HepG2 (cell line): Measurements from ENCODE around the gene NEK6. TPM values are rescaled to one million over a fixed set of nuclear protein-coding genes. Genes with fewer than 3 reads are reported as not detected.

Experiments
- ATAC-seq: fragments of 200-7000 bp; cut with Tn5 transposase; 3 replicates; pipeline ENCODE4 v1.9.1; 2020; ENCODE audit warnings: mild to moderate bottlenecking, moderate library complexity
- BruUV-seq: library from RNA; stranded (reverse); fragments of 400-500 nt; replicated peaks from 2 replicates; lab custom pipeline; 2021; lab: Mats Ljungman, UMichigan
- CTCF ChIA-PET: fragments of 300-600 bp; formaldehyde crosslinking; extraction: SDS; loops from one replicate; lab custom pipeline; 2021; ENCODE audit warnings: low total read pairs, inconsistent platforms, low intra/inter-chr PET ratio; lab: Yijun Ruan, JAX
- POLR2A ChIA-PET: fragments of 350-600 bp; sonication (Branson Sonifier 250); formaldehyde crosslinking; loops from one replicate; lab custom pipeline; 2020; ENCODE audit warnings: antibody characterized with exemption, inconsistent platforms; lab: Yijun Ruan, JAX
- DNase-seq: peaks from one replicate; pipeline ENCODE4 v3.0.0-alpha.2; 2015; ENCODE audit warnings: low spot score
- FAIRE-seq: peaks from 3 replicates; lab custom pipeline; 2011; peaks lifted over from hg19 to GRCh38; lab: Jason Lieb, UNC
- H2AFZ ChIP-seq: one replicate; pipeline ENCODE4 v1.6.1; 2011; ENCODE audit warnings: low read length, inconsistent platforms
- H3K27ac ChIP-seq: fragments of 300-600 bp; 3 replicates; pipeline ENCODE4 v1.8.0; 2011; ENCODE audit warnings: mixed run types, mild to moderate bottlenecking, mixed read lengths, low read length, inconsistent platforms; ENCODE audit not compliant: insufficient read depth; ENCODE audit errors: extremely low read length
- H3K27me3 ChIP-seq, 2 experiments: fragments of 200-600 bp in 1 of 2; 2 replicates in 1 of 2; 3 replicates in 1 of 2; pipeline versions ENCODE4 v1.6.0 to v1.8.0; 2011; ENCODE audit warnings: low read length in 2 of 2, mild to moderate bottlenecking in 2 of 2, moderate library complexity in 2 of 2, inconsistent platforms in 1 of 2; ENCODE audit not compliant: insufficient read depth in 2 of 2, control insufficient read depth in 1 of 2
- H3K36me3 ChIP-seq, 2 experiments: fragments of 200-600 bp in 1 of 2; replicated peaks in 1 of 2; 2 replicates in 1 of 2; 3 replicates in 1 of 2; pipeline versions ENCODE4 v1.5.1 to v1.8.0; 2011; ENCODE audit warnings: low read length in 2 of 2, inconsistent platforms in 1 of 2; ENCODE audit not compliant: insufficient read depth in 2 of 2, control insufficient read depth in 1 of 2
- H3K4me1 ChIP-seq: 2 replicates; pipeline ENCODE4 v1.5.1; 2012; ENCODE audit warnings: low read length, inconsistent platforms; ENCODE audit not compliant: insufficient read depth
- H3K4me2 ChIP-seq: 2 replicates; pipeline ENCODE4 v1.6.0; 2011; ENCODE audit warnings: low read depth, low read length, inconsistent platforms
- H3K4me3 ChIP-seq, 3 experiments: fragments of 200-600 bp in 1 of 3; sonication (generic), shearing (Covaris generic) in 1 of 3; replicated peaks in 1 of 3; 2 replicates each; pipeline ENCODE4 v1.5.1; 2011 to 2016; ENCODE audit warnings: low read length in 3 of 3, inconsistent platforms in 2 of 3, low read depth in 2 of 3, mild to moderate bottlenecking in 2 of 3, control low read depth in 1 of 3, mixed read lengths in 1 of 3; ENCODE audit not compliant: insufficient read depth in 1 of 3
- H3K79me2 ChIP-seq: one replicate; pipeline ENCODE4 v1.6.1; 2011; ENCODE audit warnings: low read length, inconsistent platforms; ENCODE audit not compliant: insufficient read depth
- H3K9ac ChIP-seq: 2 replicates; pipeline ENCODE4 v1.6.0; 2011; ENCODE audit warnings: mild to moderate bottlenecking, low read depth, low read length, inconsistent platforms; ENCODE audit not compliant: insufficient read depth
- H3K9me3 ChIP-seq: 2 replicates; pipeline ENCODE4 v1.5.1; 2012; ENCODE audit warnings: mild to moderate bottlenecking, low read length
- H4K20me1 ChIP-seq: 2 replicates; pipeline ENCODE4 v1.6.0; 2011; ENCODE audit warnings: inconsistent platforms, mild to moderate bottlenecking, low read length, moderate library complexity; ENCODE audit not compliant: insufficient read depth
- BCL6 ChIP-seq: IDR thresholded peaks from 2 replicates; pipeline ENCODE4 v1.6.1; 2016; ENCODE audit warnings: missing genetic modification reagents, missing compliant biosample characterization
- BRCA1 ChIP-seq: sonication (generic); formaldehyde crosslinking; IDR thresholded peaks from 2 replicates; pipeline ENCODE4 v1.4.0; 2020; ENCODE audit warnings: missing genetic modification reagents
- FOXP1 ChIP-seq, 2 experiments: fragments of 450-650 bp in 1 of 2; IDR thresholded peaks; 2 replicates each; pipeline ENCODE4 v1.6.1; 2017 to 2018; ENCODE audit warnings: antibody characterized with exemption in 1 of 2
- GATAD2A ChIP-seq: IDR thresholded peaks from 2 replicates; pipeline ENCODE4 v1.6.1; 2016
- KLF13 ChIP-seq: sonication (generic); formaldehyde crosslinking; IDR thresholded peaks from 2 replicates; pipeline ENCODE4 v1.4.0; 2020; ENCODE audit warnings: mild to moderate bottlenecking, missing genetic modification reagents
- KMT2A ChIP-seq: sonication (generic); formaldehyde crosslinking; IDR thresholded peaks from 2 replicates; pipeline ENCODE4 v1.4.0; 2020; ENCODE audit warnings: missing genetic modification reagents
- NBN ChIP-seq: fragments of 450-650 bp; conservative IDR thresholded peaks from 2 replicates; pipeline ENCODE4 v1.6.1; 2017
- NFATC3 ChIP-seq: sonication (generic); formaldehyde crosslinking; IDR thresholded peaks from 2 replicates; pipeline ENCODE4 v1.5.1; 2020; ENCODE audit warnings: mild to moderate bottlenecking, missing genetic modification reagents
- POLR2AphosphoS5 ChIP-seq: IDR thresholded peaks from 2 replicates; pipeline ENCODE4 v1.6.1; 2012; ENCODE audit warnings: low read depth, low read length
- PTBP1 ChIP-seq: fragments of 200-400 bp; formaldehyde crosslinking; IDR thresholded peaks from 2 replicates; pipeline ENCODE4 v1.6.1; 2018; ENCODE audit warnings: low read length, low read depth; ENCODE audit not compliant: poor library complexity, severe bottlenecking
- REPIN1 ChIP-seq: sonication (generic); formaldehyde crosslinking; IDR thresholded peaks from 2 replicates; pipeline ENCODE4 v1.8.0; 2022; ENCODE audit warnings: missing genetic modification reagents, low read depth, mild to moderate bottlenecking, borderline replicate concordance
- TARDBP ChIP-seq: sonication (generic); formaldehyde crosslinking; IDR thresholded peaks from 2 replicates; pipeline ENCODE4 v1.8.0; 2022; ENCODE audit warnings: mild to moderate bottlenecking, missing genetic modification reagents
- TBX3 ChIP-seq: fragments of 450-650 bp; IDR thresholded peaks from 2 replicates; pipeline ENCODE4 v1.6.1; 2017; ENCODE audit warnings: antibody characterized with exemption, mild to moderate bottlenecking, inconsistent platforms, borderline replicate concordance
- TEAD2 ChIP-seq: sonication (generic); formaldehyde crosslinking; IDR thresholded peaks from 2 replicates; pipeline ENCODE4 v1.9.0; 2021; ENCODE audit warnings: missing genetic modification reagents
- ZNF3 ChIP-seq: IDR thresholded peaks from 2 replicates; pipeline ENCODE4 v1.7.0; 2017; ENCODE audit warnings: inconsistent platforms
- ZNF660 ChIP-seq: sonication (generic); formaldehyde crosslinking; IDR thresholded peaks from 2 replicates; pipeline ENCODE4 v1.5.1; 2020; ENCODE audit warnings: mild to moderate bottlenecking, low read depth, missing genetic modification reagents, borderline replicate concordance
- WGBS: methylation state at CpG from one replicate; pipeline ENCODE4 v1.1.6; 2017; ENCODE audit warnings: low lambda C conversion rate; 5-methylcytosine and 5-hydroxymethylcytosine counted together
- in situ Hi-C: cut with HindIII; loops from 2 replicates; pipeline ENCODE4 v1.10.0; 2017; ENCODE audit warnings: low pct_unique_long_range_greater_than_20kb; ENCODE audit not compliant: extremely low pct_ligation_motif_present
- intact Hi-C: fragments of 100-400 bp; cut with micrococcal nuclease; formaldehyde crosslinking; loops from one replicate; pipeline ENCODE4 v1.10.0; 2022; ENCODE audit not compliant: unreplicated experiment
- polyA plus RNA-seq, 8 experiments: library from polyadenylated mRNA; depleted of rRNA in 3 of 8; stranded (reverse) in 7 of 8; unstranded in 1 of 8; fragments of >200 nt; fragmentation: Illumina TruSeq in 4 of 8; extraction: Trizol in 4 of 8; gene quantifications; 2 replicates each; pipeline versions ENCODE4 v1.2.1 to v1.2.3, GENCODE V29; 2011 to 2016; ENCODE audit warnings: low read depth in 4 of 8, missing spikeins in 1 of 8, mixed read lengths in 1 of 8; ENCODE audit not compliant: insufficient read depth in 1 of 8
- total RNA-seq, 5 experiments: library from RNA; depleted of rRNA; stranded (reverse); fragments of >200 nt; fragmentation: Illumina TruSeq; extraction: Trizol; gene quantifications; 2 replicates each; pipeline ENCODE4 v1.2.3, GENCODE V29; 2016; ENCODE audit warnings: low read depth in 1 of 5
- TF ChIP-seq, protein P1 (sequence below): sonication (generic); formaldehyde crosslinking; IDR thresholded peaks from 2 replicates; pipeline ENCODE4 v1.4.0; 2020; ENCODE audit warnings: mild to moderate bottlenecking, low read depth, missing genetic modification reagents
- TF ChIP-seq, protein P2 (sequence below): IDR thresholded peaks from 2 replicates; pipeline ENCODE4 v1.6.1; 2016; ENCODE audit warnings: missing genetic modification reagents, missing compliant biosample characterization
- TF ChIP-seq, protein P3 (sequence below): sonication (generic); formaldehyde crosslinking; IDR thresholded peaks from 2 replicates; pipeline ENCODE4 v1.4.0; 2020; ENCODE audit warnings: missing genetic modification reagents
- TF ChIP-seq, protein P4 (sequence below): sonication (generic); formaldehyde crosslinking; IDR thresholded peaks from 2 replicates; pipeline ENCODE4 v1.5.0; 2020; ENCODE audit warnings: missing genetic modification reagents
- TF ChIP-seq, protein P5 (sequence below): IDR thresholded peaks from 2 replicates; pipeline ENCODE4 v1.6.1; 2016; ENCODE audit warnings: missing compliant biosample characterization, missing genetic modification reagents, borderline replicate concordance
- TF ChIP-seq, protein P6 (sequence below): sonication (generic); formaldehyde crosslinking; IDR thresholded peaks from 2 replicates; pipeline ENCODE4 v1.8.0; 2022; ENCODE audit warnings: mild to moderate bottlenecking, missing genetic modification reagents, moderate library complexity

The NEK6 gene
- total and polyA plus RNA-seq, 2 of the 13 experiments (the other 11 are each of a cell fraction or from before 2014, with no cell fraction given), result 30.4 to 119 TPM

DNA sequence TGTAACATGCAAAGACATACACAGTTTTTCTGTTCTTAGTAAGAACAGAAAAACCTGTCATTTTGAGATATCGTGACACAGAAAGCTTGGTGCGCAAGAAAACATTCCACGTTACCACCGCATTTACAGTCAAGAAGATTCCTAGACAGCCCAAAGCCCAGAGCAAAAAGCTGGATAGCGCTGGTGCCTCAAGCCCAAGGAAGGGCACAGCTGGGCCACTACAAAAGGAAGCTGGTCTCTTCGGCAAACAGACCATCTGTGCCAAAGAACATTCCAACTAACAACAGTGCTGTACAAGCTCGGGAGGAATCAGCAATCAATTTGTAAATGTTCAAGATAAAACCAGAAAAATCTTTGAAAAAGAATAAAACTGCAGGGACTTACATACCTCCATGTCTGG is 126.5 kb downstream of the NEK6 start:
- Histone ChIP-seq H3K36me3 (peaks cover 10 to 34% of the 10 kb centered on the region in 2 experiments), H2AFZ (no peak overlapping the region), H3K27ac (peak overlapping the region; percentile 97), H4K20me1 (no peaks in the 10 kb centered on the region), H3K79me2 (peaks cover 73% of the 10 kb centered on the region), H3K9me3 (no peaks in the 10 kb centered on the region), H3K4me2 (0 out of 2 replicates have a peak overlapping the region, but pooled peaks have one; percentile 4), H3K4me1 (peaks cover 70% of the 10 kb centered on the region), H3K9ac (no peak overlapping the region), H3K4me3 (no peak overlapping the region), H3K27me3 (no peaks in the 10 kb centered on the region)
- FAIRE-seq, result no peak
- intact Hi-C loops (no loop called here), in situ Hi-C loops (no loop called here)
- ChIA-PET CTCF (no interaction called here), POLR2A (no interaction called here)
- 90% methylated on average over 7 of the region's 7 CpGs for WGBS
- BruUV-seq, result no TSS peak
- no peak for DNase-seq
- ATAC-seq, result no peak
- TF ChIP-seq, protein P1, sequence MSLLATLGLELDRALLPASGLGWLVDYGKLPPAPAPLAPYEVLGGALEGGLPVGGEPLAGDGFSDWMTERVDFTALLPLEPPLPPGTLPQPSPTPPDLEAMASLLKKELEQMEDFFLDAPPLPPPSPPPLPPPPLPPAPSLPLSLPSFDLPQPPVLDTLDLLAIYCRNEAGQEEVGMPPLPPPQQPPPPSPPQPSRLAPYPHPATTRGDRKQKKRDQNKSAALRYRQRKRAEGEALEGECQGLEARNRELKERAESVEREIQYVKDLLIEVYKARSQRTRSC (CRISPR knock-in tag), result no peak
- TF ChIP-seq POLR2AphosphoS5 (no peak), KLF13 (CRISPR knock-in tag) (no peak), TARDBP (CRISPR knock-in tag) (no peak), KMT2A (no peak), NFATC3 (no peak), FOXP1 (IDR thresholded peaks at IDR 0.05) (no peak), FOXP1 (CRISPR knock-in tag; IDR thresholded peaks at IDR 0.05) (no peak), TBX3 (no peak), ZNF3 (CRISPR knock-in tag) (no peak), REPIN1 (no peak), BRCA1 (CRISPR knock-in tag) (no peak), BCL6 (peak; percentile 58; the same call in 1 of the 2 replicates), ZNF660 (CRISPR knock-in tag) (no peak), TEAD2 (CRISPR knock-in tag) (no peak), PTBP1 (no peak), NBN (no peak), GATAD2A (CRISPR knock-in tag) (0 out of 2 replicates have a peak, but pooled peaks have one; percentile 15)
- TF ChIP-seq, protein P2, sequence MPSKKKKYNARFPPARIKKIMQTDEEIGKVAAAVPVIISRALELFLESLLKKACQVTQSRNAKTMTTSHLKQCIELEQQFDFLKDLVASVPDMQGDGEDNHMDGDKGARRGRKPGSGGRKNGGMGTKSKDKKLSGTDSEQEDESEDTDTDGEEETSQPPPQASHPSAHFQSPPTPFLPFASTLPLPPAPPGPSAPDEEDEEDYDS, result no peak
- TF ChIP-seq, protein P3, sequence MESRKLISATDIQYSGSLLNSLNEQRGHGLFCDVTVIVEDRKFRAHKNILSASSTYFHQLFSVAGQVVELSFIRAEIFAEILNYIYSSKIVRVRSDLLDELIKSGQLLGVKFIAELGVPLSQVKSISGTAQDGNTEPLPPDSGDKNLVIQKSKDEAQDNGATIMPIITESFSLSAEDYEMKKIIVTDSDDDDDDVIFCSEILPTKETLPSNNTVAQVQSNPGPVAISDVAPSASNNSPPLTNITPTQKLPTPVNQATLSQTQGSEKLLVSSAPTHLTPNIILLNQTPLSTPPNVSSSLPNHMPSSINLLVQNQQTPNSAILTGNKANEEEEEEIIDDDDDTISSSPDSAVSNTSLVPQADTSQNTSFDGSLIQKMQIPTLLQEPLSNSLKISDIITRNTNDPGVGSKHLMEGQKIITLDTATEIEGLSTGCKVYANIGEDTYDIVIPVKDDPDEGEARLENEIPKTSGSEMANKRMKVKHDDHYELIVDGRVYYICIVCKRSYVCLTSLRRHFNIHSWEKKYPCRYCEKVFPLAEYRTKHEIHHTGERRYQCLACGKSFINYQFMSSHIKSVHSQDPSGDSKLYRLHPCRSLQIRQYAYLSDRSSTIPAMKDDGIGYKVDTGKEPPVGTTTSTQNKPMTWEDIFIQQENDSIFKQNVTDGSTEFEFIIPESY (CRISPR knock-in tag), result peak; percentile 87
- TF ChIP-seq, protein P4, sequence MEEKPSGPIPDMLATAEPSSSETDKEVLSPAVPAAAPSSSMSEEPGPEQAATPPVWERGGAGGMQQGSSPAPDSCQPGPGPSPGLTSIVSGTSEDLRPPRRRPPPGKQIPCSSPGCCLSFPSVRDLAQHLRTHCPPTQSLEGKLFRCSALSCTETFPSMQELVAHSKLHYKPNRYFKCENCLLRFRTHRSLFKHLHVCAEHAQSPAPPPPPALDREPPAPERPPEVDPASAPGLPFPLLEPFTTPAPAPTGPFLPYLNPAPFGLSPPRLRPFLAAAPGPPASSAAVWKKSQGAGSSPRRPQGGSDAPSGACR (CRISPR knock-in tag), result no peak
- TF ChIP-seq, protein P5, sequence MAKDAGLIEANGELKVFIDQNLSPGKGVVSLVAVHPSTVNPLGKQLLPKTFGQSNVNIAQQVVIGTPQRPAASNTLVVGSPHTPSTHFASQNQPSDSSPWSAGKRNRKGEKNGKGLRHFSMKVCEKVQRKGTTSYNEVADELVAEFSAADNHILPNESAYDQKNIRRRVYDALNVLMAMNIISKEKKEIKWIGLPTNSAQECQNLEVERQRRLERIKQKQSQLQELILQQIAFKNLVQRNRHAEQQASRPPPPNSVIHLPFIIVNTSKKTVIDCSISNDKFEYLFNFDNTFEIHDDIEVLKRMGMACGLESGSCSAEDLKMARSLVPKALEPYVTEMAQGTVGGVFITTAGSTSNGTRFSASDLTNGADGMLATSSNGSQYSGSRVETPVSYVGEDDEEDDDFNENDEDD (CRISPR knock-in tag), result no peak
- TF ChIP-seq, protein P6, sequence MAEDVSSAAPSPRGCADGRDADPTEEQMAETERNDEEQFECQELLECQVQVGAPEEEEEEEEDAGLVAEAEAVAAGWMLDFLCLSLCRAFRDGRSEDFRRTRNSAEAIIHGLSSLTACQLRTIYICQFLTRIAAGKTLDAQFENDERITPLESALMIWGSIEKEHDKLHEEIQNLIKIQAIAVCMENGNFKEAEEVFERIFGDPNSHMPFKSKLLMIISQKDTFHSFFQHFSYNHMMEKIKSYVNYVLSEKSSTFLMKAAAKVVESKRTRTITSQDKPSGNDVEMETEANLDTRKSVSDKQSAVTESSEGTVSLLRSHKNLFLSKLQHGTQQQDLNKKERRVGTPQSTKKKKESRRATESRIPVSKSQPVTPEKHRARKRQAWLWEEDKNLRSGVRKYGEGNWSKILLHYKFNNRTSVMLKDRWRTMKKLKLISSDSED (CRISPR knock-in tag), result no peak
